Transverse colon (tissue), 4 donors: ENCODE measurements around the gene USP19.

ENCODE experiments used
- CTCF ChIP-seq, 5 experiments: fragments of 200-600 bp in 3 of 5; fragments of 450-650 bp in 2 of 5; sonication (generic) in 3 of 5; IDR thresholded peaks; 1 replicate in 2 of 5; 2 replicates in 3 of 5; pipeline ENCODE4 v1.5.1; 2016 to 2017; ENCODE audit warnings: antibody characterized with exemption in 5 of 5, inconsistent platforms in 3 of 5, mild to moderate bottlenecking in 2 of 5, moderate library complexity in 1 of 5
- POLR2A ChIP-seq: fragments of 450-650 bp; IDR thresholded peaks from one replicate; pipeline ENCODE4 v1.6.1; 2016; ENCODE audit warnings: antibody characterized with exemption, mild to moderate bottlenecking, moderate library complexity
- POLR2AphosphoS5 ChIP-seq, 3 donors: sonication (generic); formaldehyde crosslinking; IDR thresholded peaks; one replicate each; pipeline ENCODE4 v1.6.1; 2016; ENCODE audit warnings: antibody characterized with exemption in 3 of 3

GRCh38 chr3:49098429-49098828 is 22.2 kb downstream of the USP19 start:
- TF ChIP-seq CTCF (IDR thresholded peaks at IDR 0.05) (no peak), POLR2A (no peak), POLR2AphosphoS5 (IDR thresholded peaks at IDR 0.05) (no peak)
